Lung (tissue), 12 donors: ENCODE measurements around the gene CAMKMT. TPM values are rescaled to one million over a fixed set of nuclear protein-coding genes. Genes with fewer than 3 reads are reported as not detected.

Experiments
- ATAC-seq: fragments of 200-7000 bp; cut with Tn5 transposase; one replicate; pipeline ENCODE4 v1.9.1; 2020; ENCODE audit warnings: moderate number of reproducible peaks; ENCODE audit not compliant: insufficient read depth, low FRiP score
- DNase-seq, 3 donors: peaks; one replicate each; pipeline ENCODE4 v3.0.0-alpha.2; 2013 to 2017
- H3K27ac ChIP-seq, 2 donors: one replicate each; pipeline ENCODE4 v1.5.1; 2013; ENCODE audit warnings: mild to moderate bottlenecking in 2 of 2, moderate library complexity in 2 of 2, control low read depth in 1 of 2, inconsistent platforms in 1 of 2, low read depth in 1 of 2, low read length in 1 of 2
- H3K27me3 ChIP-seq, 3 donors: one replicate each; pipeline ENCODE4 v1.5.1; 2013; ENCODE audit warnings: low read length in 2 of 3; ENCODE audit not compliant: control insufficient read depth in 3 of 3, insufficient read depth in 3 of 3
- H3K36me3 ChIP-seq, 4 donors: one replicate each; pipeline ENCODE4 v1.5.1; 2013; ENCODE audit warnings: low read length in 4 of 4, mild to moderate bottlenecking in 1 of 4, moderate library complexity in 1 of 4; ENCODE audit not compliant: control insufficient read depth in 4 of 4, insufficient read depth in 4 of 4
- H3K4me1 ChIP-seq, 5 donors: one replicate each; pipeline ENCODE4 v1.5.1; 2013; ENCODE audit warnings: low read length in 5 of 5, mild to moderate bottlenecking in 2 of 5, moderate library complexity in 1 of 5; ENCODE audit not compliant: control insufficient read depth in 5 of 5, insufficient read depth in 5 of 5
- H3K4me3 ChIP-seq: one replicate; pipeline ENCODE4 v1.5.1; 2013; ENCODE audit warnings: mild to moderate bottlenecking, control low read depth, moderate library complexity
- H3K9ac ChIP-seq, 2 donors: one replicate each; pipeline ENCODE4 v1.5.1; 2013; ENCODE audit warnings: low read length in 2 of 2, control low read depth in 1 of 2; ENCODE audit not compliant: insufficient read depth in 1 of 2
- H3K9me3 ChIP-seq, 4 donors: one replicate each; pipeline ENCODE4 v1.5.1; 2013; ENCODE audit warnings: low read length in 3 of 4, mild to moderate bottlenecking in 1 of 4, moderate library complexity in 1 of 4; ENCODE audit not compliant: control insufficient read depth in 4 of 4, insufficient read depth in 3 of 4
- WGBS, 2 donors: extraction: QIAGEN DNeasy Blood & Tissue Kit; methylation state at CpG; one replicate each; pipeline ENCODE4 v1.1.7; 2013; 5-methylcytosine and 5-hydroxymethylcytosine counted together
- polyA plus RNA-seq, 2 donors: library from polyadenylated mRNA; stranded (reverse); fragments of 200-250 nt; gene quantifications; one replicate each; pipeline ENCODE4 v1.2.1, GENCODE V29; 2013
- total RNA-seq, 2 donors: library from RNA; depleted of rRNA in 1 of 2; stranded (reverse); fragments of >200 nt in 1 of 2; gene quantifications; one replicate each; pipeline ENCODE4 v1.2.1, GENCODE V29; 2014 to 2021
- TF ChIP-seq, protein P1 (sequence below): IDR thresholded peaks from 2 replicates; pipeline ENCODE4 v1.5.1; 2012; ENCODE audit warnings: mild to moderate bottlenecking; ENCODE audit errors: control extremely low read depth, extremely low read depth
- donor health status: control.
- donor health status: control.
- donor health status: Bipolar disorder and iron deficiency.
- donor health status: healthy.
- donor health status: DM: yes; HTN: yes; CAD: no.

CAMKMT gene
- total and polyA plus RNA-seq, 4 donors, result 3.6 to 19.7 (median 8.4) TPM

DNA sequence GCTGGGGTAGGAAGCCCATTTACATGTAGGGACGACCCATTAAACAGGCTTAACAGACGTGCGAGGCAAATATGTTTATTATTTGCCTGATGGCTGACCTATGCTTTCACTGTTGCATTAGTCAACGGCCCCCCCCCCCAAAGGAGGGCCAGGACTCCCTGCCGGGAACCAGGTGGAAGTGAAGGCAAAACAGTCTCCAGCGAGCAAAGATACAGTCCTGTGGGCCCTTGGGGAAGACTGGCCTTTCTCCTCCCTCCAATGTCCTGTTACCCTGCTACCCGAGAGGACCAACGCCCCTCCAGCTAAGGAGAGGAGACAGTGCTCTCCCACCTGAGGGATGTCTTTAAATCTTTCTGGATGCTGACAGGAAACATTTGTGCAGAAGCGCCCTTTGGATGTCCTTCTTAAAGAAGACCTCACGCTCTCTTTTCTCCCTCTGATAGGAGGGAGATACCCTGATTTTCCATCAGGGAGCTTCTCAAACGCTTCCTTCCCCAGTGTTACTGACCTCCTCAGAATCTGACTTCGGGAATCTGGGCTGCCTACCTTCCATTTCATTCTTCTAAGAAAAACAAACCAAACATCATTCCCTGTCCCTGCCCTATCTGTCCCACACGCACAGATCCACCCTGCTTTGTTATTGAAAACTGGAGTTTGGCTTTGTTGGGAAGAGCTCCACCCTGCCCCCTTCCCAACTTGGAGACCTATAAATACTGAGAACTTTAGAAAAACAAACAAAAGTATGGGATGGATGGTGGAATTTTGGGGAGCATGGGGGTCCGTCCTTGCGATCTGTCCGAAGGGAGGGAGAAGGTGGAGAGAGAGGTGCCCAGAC lies 443.9 kb downstream of the CAMKMT start:
- TF ChIP-seq, protein P1, sequence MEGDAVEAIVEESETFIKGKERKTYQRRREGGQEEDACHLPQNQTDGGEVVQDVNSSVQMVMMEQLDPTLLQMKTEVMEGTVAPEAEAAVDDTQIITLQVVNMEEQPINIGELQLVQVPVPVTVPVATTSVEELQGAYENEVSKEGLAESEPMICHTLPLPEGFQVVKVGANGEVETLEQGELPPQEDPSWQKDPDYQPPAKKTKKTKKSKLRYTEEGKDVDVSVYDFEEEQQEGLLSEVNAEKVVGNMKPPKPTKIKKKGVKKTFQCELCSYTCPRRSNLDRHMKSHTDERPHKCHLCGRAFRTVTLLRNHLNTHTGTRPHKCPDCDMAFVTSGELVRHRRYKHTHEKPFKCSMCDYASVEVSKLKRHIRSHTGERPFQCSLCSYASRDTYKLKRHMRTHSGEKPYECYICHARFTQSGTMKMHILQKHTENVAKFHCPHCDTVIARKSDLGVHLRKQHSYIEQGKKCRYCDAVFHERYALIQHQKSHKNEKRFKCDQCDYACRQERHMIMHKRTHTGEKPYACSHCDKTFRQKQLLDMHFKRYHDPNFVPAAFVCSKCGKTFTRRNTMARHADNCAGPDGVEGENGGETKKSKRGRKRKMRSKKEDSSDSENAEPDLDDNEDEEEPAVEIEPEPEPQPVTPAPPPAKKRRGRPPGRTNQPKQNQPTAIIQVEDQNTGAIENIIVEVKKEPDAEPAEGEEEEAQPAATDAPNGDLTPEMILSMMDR, result no peak
- DNase-seq, result no peak
- Histone ChIP-seq H3K9me3 (no peaks in the 10 kb centered on the region), H3K9ac (no peak overlapping the region), H3K27ac (no peak overlapping the region), H3K27me3 (peaks cover 6 to 94% (median 90%) of the 10 kb centered on the region in 3 donors), H3K4me3 (no peak overlapping the region), H3K4me1 (peaks cover 0 to 12% (median 2%) of the 10 kb centered on the region in 5 donors), H3K36me3 (no peaks in the 10 kb centered on the region)
- ATAC-seq, result no peak
- 8 to 11% methylated on average over 14 to 16 of the region's 16 CpGs for WGBS, 2 donors

DNA sequence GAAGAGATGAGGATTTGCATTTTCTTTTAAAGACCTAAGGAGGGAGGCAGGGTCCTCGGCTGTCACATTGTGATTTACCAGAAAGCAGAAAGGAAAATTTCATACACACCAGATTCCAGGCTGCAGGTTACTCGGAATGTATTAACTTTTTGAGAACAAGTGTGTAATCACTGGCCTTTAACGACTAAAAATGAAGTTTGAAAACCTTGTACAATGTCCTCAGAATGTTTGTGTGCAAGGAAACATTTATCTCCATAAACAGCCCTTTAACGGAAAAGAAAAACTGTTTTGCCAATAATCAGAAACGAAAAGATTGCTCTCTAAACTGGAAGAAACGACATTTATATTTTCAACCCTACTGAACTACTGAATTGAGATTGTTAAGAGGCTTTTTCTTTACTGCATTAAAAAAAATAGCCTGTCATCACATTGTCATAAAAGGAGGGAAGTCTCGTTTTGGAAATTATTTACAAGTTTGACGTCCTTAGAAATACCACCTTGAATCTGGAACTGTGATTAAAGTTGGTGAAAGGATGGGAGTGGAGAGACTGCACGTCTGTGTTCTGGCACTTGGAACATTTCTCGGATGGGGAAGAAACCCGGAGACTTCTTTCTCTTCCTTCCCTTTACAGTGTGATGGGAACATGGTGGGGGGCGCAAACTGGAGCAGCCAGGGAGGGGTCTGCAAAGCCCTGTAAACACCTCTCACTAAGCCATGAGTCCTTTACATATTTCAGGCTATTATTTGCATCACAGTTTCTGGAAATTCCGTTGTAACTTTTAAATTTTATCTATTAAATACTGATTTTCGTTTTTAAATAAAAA lies 445.7 kb downstream of the CAMKMT start:
- H3K4me1 ChIP-seq, result peaks cover 0 to 3% (median 0%) of the 10 kb centered on the region in 5 donors
- no peaks in the 10 kb centered on the region for H3K36me3 ChIP-seq
- H3K9ac ChIP-seq, result no peak overlapping the region
- ATAC-seq (no peak), DNase-seq (peak in 1 of 3 donors; percentile 26)
- TF ChIP-seq, protein P1, result no peak
- H3K27ac ChIP-seq, result no peak overlapping the region
- WGBS, 2 donors, result 13 to 21% methylated on average over 14 of the region's 14 CpGs
- no peak overlapping the region for H3K4me3 ChIP-seq
- H3K9me3 ChIP-seq, result peaks cover 0 to 3% (median 0%) of the 10 kb centered on the region in 4 donors
- peaks cover 6 to 90% (median 79%) of the 10 kb centered on the region in 3 donors for H3K27me3 ChIP-seq

GRCh38 chr2:44810892-44811530 lies 449.3 kb downstream of the CAMKMT start:
- no peak overlapping the region for H3K4me3 ChIP-seq
- no peak overlapping the region for H3K27ac ChIP-seq
- no peak for ATAC-seq
- H3K27me3 ChIP-seq, result peaks cover 3 to 68% (median 49%) of the 10 kb centered on the region in 3 donors
- TF ChIP-seq, protein P1, result no peak
- WGBS, 2 donors, result 86 to 88% methylated on average over 20 to 22 of the region's 22 CpGs
- DNase-seq, result no peak
- no peak overlapping the region for H3K9ac ChIP-seq
- no peaks in the 10 kb centered on the region for H3K4me1 ChIP-seq
- peaks cover 0 to 3% (median 0%) of the 10 kb centered on the region in 4 donors for H3K9me3 ChIP-seq
- H3K36me3 ChIP-seq, result no peaks in the 10 kb centered on the region
